SHP77 (cell line): ENCODE data around the gene ARHGDIG.
A peak's percentile ranks its signal among the peaks of the same experiment; 100 is the strongest.

Experiments
- DNase-seq, 2 experiments: peaks; one replicate each; lab custom pipeline; 2025; lab: John Stamatoyannopoulos, UW

The ARHGDIG gene

GRCh38 chr16:280991-281659 is 734 bp downstream of the ARHGDIG start:
- DNase-seq, result no peak

DNA sequence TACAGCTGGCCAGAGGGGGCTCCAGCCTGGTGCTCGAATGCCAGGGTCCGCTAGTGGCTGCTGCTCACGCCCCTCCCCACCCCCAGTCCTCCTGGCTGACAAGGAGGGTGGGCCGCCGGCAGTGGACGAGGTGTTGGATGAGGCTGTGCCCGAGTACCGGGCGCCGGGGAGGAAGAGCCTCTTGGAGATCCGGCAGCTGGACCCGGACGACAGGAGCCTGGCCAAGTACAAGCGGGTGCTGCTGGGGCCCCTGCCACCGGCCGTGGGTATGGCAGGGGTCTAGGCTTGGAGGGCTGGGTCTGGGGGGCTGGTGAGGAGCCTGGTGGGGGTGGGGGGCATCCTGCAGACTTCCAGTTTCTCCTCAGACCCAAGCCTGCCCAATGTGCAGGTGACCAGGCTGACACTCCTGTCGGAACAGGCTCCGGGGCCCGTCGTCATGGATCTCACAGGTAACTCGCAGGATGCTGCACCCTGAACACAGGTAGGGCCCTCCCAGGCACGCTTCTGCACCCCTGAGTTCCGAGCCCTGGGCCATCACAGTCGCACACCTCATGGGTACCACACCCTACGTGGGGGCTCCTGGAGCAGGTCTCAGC is 1.4 kb downstream of the ARHGDIG start:
- no peak for DNase-seq

- DNase-seq, result no peak
These were observed 2.1 kb downstream of the ARHGDIG start for GRCh38 chr16:282491-282890.

GRCh38 chr16:283033-283805 is 2.8 kb downstream of the ARHGDIG start, which contains the start of gene PDIA2:
PDIA2 (plus strand) TSS chr16:283164; CDS start chr16:283170, 6 bp downstream.
- DNase-seq, result no peak

- no peak for DNase-seq
These were observed 4.1 kb downstream of the ARHGDIG start for GRCh38 chr16:284204-285120.

DNA sequence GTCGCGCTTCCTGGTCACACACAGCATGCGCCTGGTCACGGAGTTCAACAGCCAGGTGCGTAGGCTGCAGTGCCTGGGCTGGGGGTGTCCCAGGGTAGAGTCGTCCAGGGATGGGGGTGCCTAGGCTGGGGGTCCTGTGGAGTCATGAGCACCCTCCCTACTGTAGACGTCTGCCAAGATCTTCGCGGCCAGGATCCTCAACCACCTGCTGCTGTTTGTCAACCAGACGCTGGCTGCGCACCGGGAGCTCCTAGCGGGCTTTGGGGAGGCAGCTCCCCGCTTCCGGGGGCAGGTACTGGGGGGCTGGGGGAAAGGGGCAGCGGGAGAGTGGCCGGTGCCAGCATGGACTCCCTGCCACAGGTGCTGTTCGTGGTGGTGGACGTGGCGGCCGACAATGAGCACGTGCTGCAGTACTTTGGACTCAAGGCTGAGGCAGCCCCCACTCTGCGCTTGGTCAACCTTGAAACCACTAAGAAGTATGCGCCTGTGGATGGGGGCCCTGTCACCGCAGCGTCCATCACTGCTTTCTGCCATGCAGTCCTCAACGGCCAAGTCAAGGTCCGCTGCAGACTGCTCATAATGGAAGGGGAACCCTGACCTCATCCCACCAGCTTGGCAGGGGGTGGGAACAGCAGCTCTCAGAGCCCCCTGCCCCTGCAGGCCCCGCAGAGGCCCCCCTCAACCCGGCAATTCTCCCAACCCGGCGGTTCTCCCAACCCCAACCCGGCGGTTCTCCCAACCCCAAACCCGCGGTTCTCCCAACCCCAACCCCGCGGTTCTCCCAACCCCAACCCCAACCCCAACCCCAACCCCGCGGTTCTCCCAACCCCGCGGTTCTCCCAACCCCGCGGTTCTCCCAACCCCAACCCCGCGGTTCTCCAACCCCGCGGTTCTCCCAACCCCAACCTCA is 5.0 kb downstream of the ARHGDIG start:
- DNase-seq, result no peak

DNA sequence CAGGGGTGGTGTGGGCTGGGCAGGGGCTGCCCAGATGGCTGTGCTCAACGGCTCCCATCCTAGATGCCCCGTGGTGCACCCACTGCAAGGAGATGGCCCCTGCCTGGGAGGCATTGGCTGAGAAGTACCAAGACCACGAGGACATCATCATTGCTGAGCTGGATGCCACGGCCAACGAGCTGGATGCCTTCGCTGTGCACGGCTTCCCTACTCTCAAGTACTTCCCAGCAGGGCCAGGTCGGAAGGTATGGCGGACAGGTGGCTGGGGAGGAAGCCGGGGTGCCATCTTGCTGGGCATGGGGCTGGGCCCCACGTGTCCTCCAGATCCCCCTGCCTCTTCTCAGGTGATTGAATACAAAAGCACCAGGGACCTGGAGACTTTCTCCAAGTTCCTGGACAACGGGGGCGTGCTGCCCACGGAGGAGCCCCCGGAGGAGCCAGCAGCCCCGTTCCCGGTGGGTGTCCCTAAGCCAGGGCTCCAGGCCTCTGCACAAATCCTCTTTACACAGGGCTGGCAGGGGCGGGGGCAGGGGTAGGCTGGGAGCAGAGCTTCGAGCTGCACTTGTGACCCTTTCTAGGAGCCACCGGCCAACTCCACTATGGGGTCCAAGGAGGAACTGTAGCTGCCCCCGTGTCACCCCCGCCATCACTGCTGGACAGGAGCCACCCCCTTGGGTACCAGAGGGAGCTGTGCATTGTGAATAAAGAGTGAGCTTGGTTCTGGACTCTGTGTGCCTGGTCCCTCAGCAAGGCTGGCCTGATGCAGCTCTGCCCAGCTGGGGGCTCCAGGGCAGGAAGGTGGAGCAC is 6.3 kb downstream of the ARHGDIG start:
- DNase-seq, result no peak

GRCh38 chr16:287298-287811 is 7.0 kb downstream of the ARHGDIG start:
- peak; percentile 81 to 87 for DNase-seq

DNA sequence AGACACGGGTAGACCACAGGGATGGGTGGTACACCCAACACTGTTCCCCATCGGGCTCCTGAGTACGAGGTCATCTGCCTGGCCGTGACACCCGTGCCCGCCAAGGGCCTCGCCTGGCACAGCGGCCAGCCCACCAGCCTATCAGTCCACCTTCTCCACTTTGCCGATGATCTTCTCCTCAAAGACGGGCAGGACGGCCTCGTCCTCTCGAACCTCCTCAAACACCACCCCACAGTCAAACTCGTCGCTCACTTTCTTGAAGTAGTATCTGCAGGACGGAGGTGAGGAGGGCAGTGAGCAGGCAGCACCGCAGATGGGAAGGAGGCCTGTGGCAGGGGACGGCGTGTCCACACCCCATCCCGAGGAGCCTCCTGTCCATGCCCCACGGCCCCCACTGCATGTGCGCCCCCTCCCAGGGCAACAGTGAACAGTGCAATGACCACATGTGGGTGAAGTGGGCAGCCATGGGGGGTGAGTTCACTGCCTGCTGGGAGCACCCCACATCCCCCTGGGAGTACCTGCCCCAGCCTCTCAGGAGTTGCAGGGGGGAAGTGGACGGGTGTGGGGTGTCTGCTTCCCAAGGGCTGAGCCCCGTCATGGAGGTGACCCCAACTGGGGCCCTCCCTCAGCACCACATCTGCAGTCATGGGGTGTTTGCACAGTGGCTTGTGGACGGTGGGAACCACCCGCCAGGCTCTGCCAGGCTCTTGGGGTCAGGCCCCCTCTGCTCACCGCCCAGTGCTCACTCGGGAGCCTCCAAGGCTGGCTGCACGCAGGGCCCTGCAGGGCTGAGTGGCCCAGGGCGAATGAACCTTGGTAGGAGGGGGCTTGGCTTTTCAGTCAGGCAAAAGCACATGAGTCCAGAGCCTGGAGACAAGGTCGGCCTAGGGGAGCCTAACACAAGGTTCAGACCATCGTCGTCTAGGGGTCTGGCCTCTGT is 7.9 kb downstream of the ARHGDIG start:
- DNase-seq, result no peak

- no peak for DNase-seq
These were observed 9.1 kb downstream of the ARHGDIG start for GRCh38 chr16:289395-289997.

DNA sequence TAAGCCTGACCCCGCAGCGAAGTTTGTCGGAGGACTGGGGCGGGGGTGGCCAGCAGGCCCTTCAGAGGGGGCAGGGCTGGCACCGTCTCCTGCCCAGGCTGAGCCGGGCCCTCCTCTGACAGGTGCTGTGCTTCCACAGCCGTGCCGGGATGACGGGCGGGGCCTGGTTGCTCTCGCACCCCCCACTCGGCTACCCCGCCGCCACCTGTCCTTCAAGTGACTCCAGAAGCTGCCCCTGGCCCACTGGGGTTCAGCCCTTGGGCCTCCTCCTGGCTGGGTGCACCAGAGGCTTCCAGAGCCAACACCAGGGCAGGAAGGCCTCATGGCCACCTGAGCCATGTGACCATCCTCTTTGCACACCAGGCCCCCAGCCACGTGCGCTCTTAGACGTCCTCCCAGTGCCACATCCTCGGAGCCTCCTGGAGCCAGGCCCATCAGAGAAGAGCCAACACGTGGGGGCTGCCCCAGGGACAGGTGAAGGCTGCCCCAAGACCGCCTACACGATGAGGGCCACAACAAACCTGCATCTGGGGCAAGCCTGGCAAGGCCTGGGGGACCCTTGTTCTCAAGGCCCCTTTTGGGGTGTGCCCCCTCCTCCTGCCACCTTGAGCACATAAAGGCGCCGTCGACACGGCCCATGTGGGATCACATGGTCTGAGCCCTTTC is 9.8 kb downstream of the ARHGDIG start:
- DNase-seq, result no peak

DNA sequence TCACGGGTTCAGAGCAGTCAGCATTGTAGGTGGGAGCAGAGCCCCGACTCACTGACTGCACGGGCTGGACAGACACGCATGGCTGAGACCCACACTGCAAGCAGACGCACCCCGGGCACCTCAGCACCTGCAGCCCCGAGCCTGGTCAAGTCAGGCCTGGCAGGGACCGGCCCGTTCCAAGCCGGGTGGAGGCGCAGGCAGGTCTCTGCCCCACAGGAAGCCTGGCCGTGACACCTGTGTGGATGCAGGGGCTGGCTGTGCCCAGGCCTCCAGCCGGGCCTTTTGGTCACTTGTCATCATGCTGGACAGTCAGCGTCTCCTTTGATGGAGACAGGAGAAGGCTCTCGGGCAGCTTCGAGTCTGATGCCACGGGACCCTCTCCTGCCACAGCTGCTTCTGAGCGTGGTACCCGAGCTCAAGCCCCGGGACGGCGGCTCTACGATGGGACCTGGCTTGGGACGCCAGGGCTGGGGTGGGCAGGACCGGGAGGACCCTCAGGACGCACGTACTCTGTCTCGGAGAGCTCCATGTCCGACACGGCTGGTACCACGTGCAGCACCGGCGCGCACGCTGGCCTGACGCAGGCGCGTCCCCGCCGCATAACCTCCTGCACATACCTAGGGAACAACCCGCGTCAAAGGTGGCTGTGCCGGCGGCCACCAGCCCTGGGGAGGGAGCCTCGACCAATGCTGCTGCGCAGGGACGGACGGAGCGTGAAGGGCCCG is 10.5 kb downstream of the ARHGDIG start:
- DNase-seq, result no peak

- no peak for DNase-seq
These were observed 11.1 kb downstream of the ARHGDIG start for GRCh38 chr16:291539-291938.

DNA sequence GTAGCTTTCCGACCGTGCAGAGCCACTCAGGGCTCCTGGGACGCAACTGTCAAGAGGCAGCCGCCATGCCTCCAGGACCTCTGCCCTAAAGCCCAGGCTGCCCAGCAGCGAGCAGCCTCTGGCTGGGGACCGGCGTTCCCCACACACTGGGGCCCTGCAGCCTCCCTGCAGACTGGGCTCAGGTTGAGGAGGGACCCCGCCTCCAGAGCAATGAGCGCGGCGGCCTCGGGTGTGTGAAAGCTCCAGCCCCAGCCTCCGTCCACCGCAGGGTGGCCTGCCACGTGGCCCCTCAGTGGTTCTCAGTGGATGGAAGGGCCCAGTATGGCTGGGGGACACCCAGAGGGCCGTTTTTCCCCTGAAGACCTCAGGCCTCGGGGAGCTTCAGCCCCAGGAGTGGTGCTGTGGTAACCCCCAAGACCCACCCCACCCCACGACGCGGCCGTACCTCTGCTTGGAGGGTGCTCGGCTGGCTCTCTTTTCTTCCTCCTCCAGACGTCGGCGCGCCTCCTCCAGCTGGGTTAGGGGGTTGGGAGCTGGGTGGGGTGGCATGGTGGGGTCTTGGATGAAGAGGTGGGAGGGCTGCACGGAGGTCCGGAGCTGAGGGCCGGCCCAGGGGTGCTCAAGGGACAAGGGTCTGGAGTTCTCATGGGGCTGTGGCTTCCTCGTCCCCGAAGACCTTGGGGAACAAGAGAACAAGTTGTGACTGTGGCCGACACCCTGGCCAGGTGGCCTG is 12.8 kb downstream of the ARHGDIG start:
- no peak for DNase-seq

- DNase-seq, result no peak
These were observed 15.9 kb downstream of the ARHGDIG start for GRCh38 chr16:296276-296675.

- no peak for DNase-seq
These were observed 16.6 kb downstream of the ARHGDIG start for GRCh38 chr16:296806-297510.
